PC-3 (cell line): ENCODE data around the gene ADGRL3.

Source experiments
- EZH2 ChIP-seq: fragments of 300-600 bp; sonication (generic); IDR thresholded peaks from one replicate; pipeline ENCODE4 v1.6.1; 2017; ENCODE audit warnings: antibody characterized with exemption, mild to moderate bottlenecking, low read length; ENCODE audit not compliant: unreplicated experiment
- EZH2phosphoT487 ChIP-seq: fragments of 300-600 bp; sonication (generic); IDR thresholded peaks from 2 replicates; pipeline ENCODE4 v1.6.1; 2018; ENCODE audit warnings: mild to moderate bottlenecking, antibody characterized with exemption, low read length, borderline replicate concordance
- TF ChIP-seq, protein P1 (sequence below): fragments of 300-600 bp; sonication (generic); conservative IDR thresholded peaks from 2 replicates; pipeline ENCODE4 v1.5.1; 2017; ENCODE audit warnings: antibody characterized with exemption, low read depth, mild to moderate bottlenecking, low read length

DNA sequence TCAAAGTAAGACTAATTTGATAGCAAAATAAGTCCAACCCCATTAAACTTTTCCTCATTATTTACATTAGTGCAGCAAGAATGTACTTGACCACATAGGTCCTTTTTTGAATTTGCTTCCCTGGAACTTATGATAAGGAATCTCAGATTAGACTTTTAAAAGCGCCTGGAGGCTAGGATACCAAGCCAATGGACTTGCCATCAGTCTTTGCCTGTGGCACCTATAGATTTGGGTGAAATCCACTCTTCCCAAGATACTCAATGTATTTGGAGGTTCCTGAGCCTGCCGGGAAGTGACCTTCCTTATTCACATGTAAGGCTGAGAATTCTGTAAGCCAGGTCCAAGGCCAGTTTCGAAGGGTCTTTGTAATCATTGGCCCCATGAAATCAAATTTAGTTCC, 553.6 kb downstream of the ADGRL3 start:
- TF ChIP-seq, protein P1, sequence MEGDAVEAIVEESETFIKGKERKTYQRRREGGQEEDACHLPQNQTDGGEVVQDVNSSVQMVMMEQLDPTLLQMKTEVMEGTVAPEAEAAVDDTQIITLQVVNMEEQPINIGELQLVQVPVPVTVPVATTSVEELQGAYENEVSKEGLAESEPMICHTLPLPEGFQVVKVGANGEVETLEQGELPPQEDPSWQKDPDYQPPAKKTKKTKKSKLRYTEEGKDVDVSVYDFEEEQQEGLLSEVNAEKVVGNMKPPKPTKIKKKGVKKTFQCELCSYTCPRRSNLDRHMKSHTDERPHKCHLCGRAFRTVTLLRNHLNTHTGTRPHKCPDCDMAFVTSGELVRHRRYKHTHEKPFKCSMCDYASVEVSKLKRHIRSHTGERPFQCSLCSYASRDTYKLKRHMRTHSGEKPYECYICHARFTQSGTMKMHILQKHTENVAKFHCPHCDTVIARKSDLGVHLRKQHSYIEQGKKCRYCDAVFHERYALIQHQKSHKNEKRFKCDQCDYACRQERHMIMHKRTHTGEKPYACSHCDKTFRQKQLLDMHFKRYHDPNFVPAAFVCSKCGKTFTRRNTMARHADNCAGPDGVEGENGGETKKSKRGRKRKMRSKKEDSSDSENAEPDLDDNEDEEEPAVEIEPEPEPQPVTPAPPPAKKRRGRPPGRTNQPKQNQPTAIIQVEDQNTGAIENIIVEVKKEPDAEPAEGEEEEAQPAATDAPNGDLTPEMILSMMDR = no peak
- no peak for TF ChIP-seq EZH2phosphoT487
- no peak for TF ChIP-seq EZH2
